HUES6 (cell line): ENCODE measurements around the gene SPG11.

Experiments
- H3K27ac ChIP-seq: 2 replicates; pipeline ENCODE4 v1.7.0; 2013; ENCODE audit warnings: low read depth, mild to moderate bottlenecking, low read length, inconsistent platforms
- H3K27me3 ChIP-seq: 2 replicates; pipeline ENCODE4 v1.6.1; 2013; ENCODE audit warnings: low read length; ENCODE audit not compliant: control insufficient read depth, insufficient read depth
- H3K36me3 ChIP-seq: 2 replicates; pipeline ENCODE4 v1.6.1; 2013; ENCODE audit warnings: low read length; ENCODE audit not compliant: control insufficient read depth, insufficient read depth
- H3K4me1 ChIP-seq: 2 replicates; pipeline ENCODE4 v1.6.1; 2013; ENCODE audit warnings: low read length; ENCODE audit not compliant: control insufficient read depth, insufficient read depth
- H3K4me3 ChIP-seq: 2 replicates; pipeline ENCODE4 v1.5.1; 2013; ENCODE audit warnings: low read depth, low read length
- H3K9ac ChIP-seq: one replicate; pipeline ENCODE4 v1.6.1; 2013; ENCODE audit warnings: mild to moderate bottlenecking, low read length
- H3K9me3 ChIP-seq: 2 replicates; pipeline ENCODE4 v1.6.1; 2013; ENCODE audit warnings: low read depth, low read length; ENCODE audit not compliant: control insufficient read depth, insufficient read depth

SPG11 gene

DNA sequence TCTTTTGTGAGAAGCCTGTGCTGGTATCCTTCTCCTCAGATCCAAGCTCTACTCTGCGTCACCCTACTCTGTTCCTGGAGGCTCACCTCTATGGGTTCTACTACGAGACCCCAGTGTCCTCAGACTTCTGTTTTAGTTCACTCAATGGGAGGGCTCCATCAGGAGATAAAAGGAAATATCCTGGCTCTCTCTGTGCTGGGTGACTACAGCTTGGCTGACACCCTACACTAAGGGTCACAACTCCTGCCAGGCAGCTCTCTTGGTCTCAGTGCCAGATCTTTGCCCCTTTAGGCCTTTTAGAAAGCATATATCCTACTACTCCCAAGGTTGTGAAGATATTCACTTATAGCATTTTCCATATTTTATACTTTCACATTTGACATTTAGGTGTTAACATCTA is 46.5 kb downstream of the SPG11 start:
- Histone ChIP-seq H3K9ac (no peak overlapping the region), H3K4me3 (no peak overlapping the region), H3K9me3 (no peaks in the 10 kb centered on the region), H3K36me3 (peaks cover 69% of the 10 kb centered on the region), H3K27ac (no peak overlapping the region), H3K4me1 (no peaks in the 10 kb centered on the region), H3K27me3 (no peaks in the 10 kb centered on the region)

DNA sequence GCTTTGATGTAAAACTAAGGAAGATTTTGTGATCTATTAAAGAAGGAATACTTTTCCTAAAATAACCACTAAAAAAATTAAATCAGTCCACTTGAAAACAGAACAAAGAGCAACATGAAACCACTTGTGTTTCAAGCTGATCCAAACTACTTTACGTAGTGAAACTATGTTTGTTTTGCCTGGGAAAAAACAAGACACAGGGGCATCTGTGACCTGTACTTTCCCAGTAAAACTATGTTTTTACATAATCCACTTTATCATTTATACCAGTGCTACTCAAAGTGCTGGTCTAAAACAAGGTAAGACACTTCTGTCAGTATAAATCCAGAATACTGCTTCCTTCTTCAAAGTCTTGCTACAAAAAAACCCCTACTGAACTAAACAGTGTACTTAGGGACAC is 56.7 kb downstream of the SPG11 start:
- H3K36me3 ChIP-seq = peaks cover 61% of the 10 kb centered on the region
- no peaks in the 10 kb centered on the region for H3K27me3 ChIP-seq
- no peak overlapping the region for H3K27ac ChIP-seq
- H3K4me1 ChIP-seq = no peaks in the 10 kb centered on the region
- H3K9ac ChIP-seq = no peak overlapping the region
- no peaks in the 10 kb centered on the region for H3K9me3 ChIP-seq
- no peak overlapping the region for H3K4me3 ChIP-seq

DNA sequence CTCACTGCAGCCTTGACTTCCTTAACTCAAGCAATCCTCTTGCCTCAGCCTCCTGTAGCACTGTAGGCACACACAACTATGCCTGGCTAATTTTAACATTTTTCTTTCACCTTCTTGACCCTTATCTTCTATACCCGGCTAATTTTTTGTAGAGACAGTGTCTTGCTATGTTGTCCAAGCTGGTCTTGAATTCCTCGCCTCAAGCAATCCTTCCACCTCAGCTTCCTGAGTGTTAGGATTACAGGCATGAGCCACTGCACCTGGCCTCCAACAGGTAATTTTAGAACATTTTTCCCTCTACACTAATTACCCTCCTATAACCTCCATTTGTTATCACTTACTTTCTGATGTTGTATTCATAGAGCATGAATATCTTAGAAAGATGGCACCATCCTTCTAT is 60.3 kb downstream of the SPG11 start:
- Histone ChIP-seq H3K9me3 (no peaks in the 10 kb centered on the region), H3K9ac (no peak overlapping the region), H3K4me1 (no peaks in the 10 kb centered on the region), H3K4me3 (no peak overlapping the region), H3K27me3 (no peaks in the 10 kb centered on the region), H3K27ac (no peak overlapping the region), H3K36me3 (peaks cover 72% of the 10 kb centered on the region)

DNA sequence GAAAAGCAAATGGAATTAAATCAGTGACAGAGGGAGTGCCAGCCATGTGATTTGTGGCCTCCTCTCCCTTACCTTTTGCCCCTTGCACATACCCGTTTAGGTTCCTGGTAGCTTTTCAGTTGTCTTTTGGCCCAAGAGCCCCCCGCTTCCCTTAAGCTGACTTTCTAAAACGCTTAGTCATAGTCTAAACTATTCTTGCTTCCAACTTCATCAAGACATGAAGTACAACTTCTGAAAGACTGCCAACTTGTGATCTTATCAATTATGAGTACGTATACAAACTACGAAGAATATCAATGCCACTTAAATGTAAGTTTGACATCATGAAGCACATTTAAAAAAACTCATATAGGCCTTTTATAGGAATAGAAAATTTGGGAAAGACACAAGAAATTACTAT is 64.6 kb downstream of the SPG11 start:
- Histone ChIP-seq H3K27ac (no peak overlapping the region), H3K36me3 (peaks cover 66% of the 10 kb centered on the region), H3K4me3 (no peak overlapping the region)

DNA sequence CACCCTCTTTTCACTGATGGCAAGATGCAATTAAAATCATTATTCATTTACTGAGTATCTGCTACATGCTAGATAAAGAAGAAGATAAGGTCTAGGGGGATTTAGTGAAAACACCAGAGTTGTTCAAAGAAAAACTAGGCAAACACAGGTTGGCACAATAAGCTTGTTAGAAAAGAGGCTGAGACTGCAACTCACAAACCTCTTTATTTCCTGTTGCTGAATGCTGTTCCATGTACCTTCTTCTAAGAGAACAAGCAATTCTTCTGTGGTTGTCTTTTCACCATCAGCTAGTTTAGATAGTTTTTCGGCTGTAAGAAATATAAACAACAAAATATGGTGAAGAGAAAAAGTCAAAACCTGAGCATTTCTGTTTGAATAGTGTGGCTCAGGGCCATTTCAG is 65.4 kb downstream of the SPG11 start:
- H3K27me3 ChIP-seq = no peaks in the 10 kb centered on the region
- no peaks in the 10 kb centered on the region for H3K9me3 ChIP-seq
- no peak overlapping the region for H3K4me3 ChIP-seq
- H3K9ac ChIP-seq = no peak overlapping the region
- H3K4me1 ChIP-seq = no peaks in the 10 kb centered on the region
- H3K27ac ChIP-seq = no peak overlapping the region
- peaks cover 64% of the 10 kb centered on the region for H3K36me3 ChIP-seq

More for the DNA sequence above, 64.6 kb downstream of the SPG11 start:
- H3K9me3 ChIP-seq = no peaks in the 10 kb centered on the region
- no peaks in the 10 kb centered on the region for H3K27me3 ChIP-seq
- no peaks in the 10 kb centered on the region for H3K4me1 ChIP-seq
- H3K9ac ChIP-seq = no peak overlapping the region

DNA sequence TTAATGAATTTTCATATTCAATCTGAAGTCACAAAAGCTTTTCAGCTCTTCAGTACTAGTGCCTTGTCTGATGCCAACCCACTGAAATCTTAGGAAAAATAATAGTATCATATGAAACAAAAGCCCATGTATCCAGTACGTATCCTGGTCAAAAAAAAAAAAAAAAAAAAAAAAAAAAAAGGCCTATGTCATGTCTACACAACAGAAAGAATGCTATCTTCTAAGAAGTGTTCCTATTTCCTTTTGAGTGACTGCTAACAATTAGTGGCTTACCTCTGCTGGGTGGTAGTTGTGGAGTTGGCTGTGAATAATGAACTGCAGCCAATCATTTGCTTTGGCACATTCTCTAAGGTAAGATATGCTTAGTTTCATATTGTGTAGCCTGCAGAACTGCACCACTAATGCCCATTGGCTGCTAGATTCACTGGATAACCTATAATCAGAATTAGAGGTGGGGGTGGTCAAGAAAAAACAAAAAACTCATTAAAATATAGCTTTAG is 66.9 kb downstream of the SPG11 start:
- no peak overlapping the region for H3K4me3 ChIP-seq
- no peak overlapping the region for H3K9ac ChIP-seq
- H3K27me3 ChIP-seq = no peaks in the 10 kb centered on the region
- no peaks in the 10 kb centered on the region for H3K9me3 ChIP-seq
- H3K4me1 ChIP-seq = no peaks in the 10 kb centered on the region
- H3K36me3 ChIP-seq = peaks cover 72% of the 10 kb centered on the region
- no peak overlapping the region for H3K27ac ChIP-seq

DNA sequence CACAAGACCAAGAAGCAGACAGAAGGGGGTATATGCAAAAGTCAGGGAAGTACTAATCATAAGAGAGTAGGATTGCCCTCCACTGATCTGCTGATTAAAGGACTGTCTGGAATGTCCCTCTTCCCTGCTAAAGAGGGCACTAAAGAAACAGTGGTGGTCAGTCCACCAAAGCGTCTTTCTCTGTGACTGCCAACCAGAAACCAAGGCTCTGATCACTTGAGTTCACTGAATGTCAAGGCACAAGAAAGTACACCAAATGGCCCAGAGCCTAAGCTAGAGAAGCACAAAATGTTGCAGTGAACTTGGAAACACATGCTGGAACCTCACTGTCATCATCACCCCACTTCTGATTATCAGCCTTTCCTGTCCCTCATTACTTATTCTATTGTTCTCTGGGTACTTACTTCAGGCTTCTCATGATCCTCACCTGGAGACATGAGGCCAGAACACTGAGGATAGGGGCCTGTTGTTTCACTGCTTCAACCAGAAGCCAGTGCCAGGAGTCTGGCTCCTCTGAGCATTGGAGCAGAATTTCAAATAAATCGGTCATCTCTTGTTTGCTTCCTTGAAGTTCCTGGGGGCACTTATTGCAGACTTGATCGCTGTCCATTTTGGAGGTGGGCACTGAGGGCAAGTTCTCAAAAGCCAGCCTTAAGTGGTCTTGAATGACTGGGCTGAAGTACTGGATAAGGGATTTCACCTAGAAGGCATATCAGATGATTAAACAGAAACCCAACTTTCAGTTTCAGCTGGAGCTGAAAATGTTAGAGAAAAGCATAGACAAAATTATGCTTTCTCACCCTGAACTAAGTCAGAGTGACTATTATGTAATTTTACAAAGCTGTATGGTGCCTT is 67.6 kb downstream of the SPG11 start:
- Histone ChIP-seq H3K4me1 (no peaks in the 10 kb centered on the region), H3K9me3 (no peaks in the 10 kb centered on the region), H3K27ac (no peak overlapping the region), H3K36me3 (peaks cover 78% of the 10 kb centered on the region), H3K27me3 (no peaks in the 10 kb centered on the region), H3K9ac (no peak overlapping the region), H3K4me3 (no peak overlapping the region)

DNA sequence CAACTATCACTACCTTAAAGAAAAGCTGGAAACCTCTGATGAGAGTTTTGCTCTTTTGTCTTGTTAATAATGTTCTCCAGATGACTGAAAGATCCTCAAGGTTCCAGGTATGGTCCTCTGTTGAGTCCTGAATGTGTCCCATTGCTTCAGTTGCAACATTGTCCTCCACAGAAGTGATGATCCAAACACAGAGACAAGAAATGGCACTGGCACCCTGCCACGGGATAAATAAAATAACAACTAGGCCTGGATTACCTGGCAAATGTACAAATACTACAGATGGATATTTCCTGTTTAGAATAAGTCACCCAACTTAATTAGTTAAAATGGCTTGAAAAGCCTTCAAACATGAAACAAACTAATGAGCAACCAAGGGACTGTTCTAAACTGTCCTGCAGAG is 68.2 kb downstream of the SPG11 start:
- H3K27ac ChIP-seq = no peak overlapping the region
- H3K4me1 ChIP-seq = no peaks in the 10 kb centered on the region
- H3K27me3 ChIP-seq = no peaks in the 10 kb centered on the region
- no peaks in the 10 kb centered on the region for H3K9me3 ChIP-seq
- no peak overlapping the region for H3K4me3 ChIP-seq
- no peak overlapping the region for H3K9ac ChIP-seq
- peaks cover 79% of the 10 kb centered on the region for H3K36me3 ChIP-seq

DNA sequence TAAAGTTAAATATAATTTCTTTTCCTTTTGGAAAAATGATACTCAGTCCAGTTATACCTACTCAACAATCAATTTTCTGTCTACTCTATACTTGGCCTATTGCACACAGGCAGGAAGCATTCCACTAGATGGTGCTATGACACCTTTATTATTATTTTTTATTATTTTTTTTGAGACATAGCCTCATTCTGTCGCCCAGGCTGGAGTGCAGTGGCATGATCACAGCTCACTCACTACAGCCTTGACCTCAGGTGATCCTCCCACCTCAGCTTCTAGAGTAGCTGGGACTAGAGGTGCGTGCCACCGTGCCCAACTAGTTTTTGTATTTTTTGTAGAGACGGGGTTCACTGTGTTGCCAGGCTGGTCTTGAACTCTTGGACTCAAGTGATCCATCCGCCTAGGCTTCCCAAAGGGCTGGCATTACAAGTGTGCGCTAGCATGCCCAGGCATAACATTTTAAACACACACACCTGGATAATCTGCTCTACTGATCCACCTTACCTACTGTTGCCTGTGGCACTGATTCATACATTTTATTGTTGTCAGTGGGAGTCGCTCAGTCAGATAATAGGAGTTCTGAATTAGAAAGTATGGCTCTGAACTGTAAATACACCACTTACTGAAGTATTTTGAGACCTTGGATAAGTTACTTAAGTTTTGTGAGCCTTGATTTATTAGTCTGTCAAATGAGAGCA is 70.3 kb downstream of the SPG11 start:
- Histone ChIP-seq H3K4me1 (no peaks in the 10 kb centered on the region), H3K4me3 (no peak overlapping the region), H3K36me3 (peaks cover 84% of the 10 kb centered on the region), H3K9ac (no peak overlapping the region), H3K27ac (no peak overlapping the region), H3K9me3 (no peaks in the 10 kb centered on the region), H3K27me3 (no peaks in the 10 kb centered on the region)

DNA sequence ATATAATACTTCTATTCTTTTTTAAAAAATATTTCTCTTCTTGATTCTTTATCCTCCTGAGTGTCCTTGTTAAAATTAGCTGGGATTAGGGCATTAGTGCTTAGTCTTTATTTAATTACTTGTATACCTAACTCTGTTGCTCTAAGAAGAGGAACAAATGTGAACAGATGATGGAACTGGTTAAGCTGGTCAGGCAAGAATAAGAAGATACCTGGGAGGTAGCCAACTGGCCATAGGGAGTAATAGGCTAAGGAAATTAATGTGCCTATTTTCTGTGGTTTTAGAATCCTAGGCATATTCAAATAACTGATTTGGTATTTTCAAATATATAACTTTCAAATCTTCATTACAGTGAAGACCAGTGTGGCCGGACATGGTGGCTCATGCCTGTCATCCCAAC is 72.1 kb downstream of the SPG11 start:
- H3K4me1 ChIP-seq = no peaks in the 10 kb centered on the region
- H3K36me3 ChIP-seq = peaks cover 84% of the 10 kb centered on the region
- no peaks in the 10 kb centered on the region for H3K9me3 ChIP-seq
- H3K4me3 ChIP-seq = no peak overlapping the region
- H3K27ac ChIP-seq = no peak overlapping the region
- H3K9ac ChIP-seq = no peak overlapping the region
- H3K27me3 ChIP-seq = no peaks in the 10 kb centered on the region

DNA sequence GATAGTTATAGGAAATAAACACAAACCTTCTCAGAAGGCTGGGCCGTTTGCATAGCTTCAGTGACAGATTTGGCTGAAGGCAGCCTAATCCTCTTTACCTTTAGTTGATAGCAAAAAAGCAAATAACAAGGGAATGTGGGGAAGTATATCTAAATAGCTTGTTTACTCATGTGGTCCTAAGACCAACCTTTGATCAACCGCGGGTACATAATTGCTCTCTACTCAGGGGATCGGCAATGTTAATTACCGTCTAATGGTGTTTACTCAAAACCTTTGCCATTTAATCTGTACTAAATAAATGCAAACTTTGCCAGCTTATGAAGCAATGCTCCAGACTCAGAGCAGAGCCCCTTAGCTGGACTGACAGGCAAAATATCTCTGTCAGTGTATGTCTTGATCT is 74.9 kb downstream of the SPG11 start:
- Histone ChIP-seq H3K9ac (no peak overlapping the region), H3K4me1 (no peaks in the 10 kb centered on the region), H3K4me3 (no peak overlapping the region), H3K27ac (no peak overlapping the region), H3K27me3 (no peaks in the 10 kb centered on the region), H3K36me3 (peaks cover 87% of the 10 kb centered on the region), H3K9me3 (no peaks in the 10 kb centered on the region)
